Prostate gland (tissue), 2 donors: Measurements from ENCODE around the gene BMERB1.

ENCODE experiments used
- CTCF ChIP-seq, 4 experiments: fragments of 200-600 bp in 2 of 4; fragments of 450-650 bp in 2 of 4; sonication (generic) in 2 of 4; IDR thresholded peaks; 1 replicate in 3 of 4; 2 replicates in 1 of 4; pipeline ENCODE4 v1.5.1; 2016 to 2019; ENCODE audit warnings: antibody characterized with exemption in 4 of 4, mild to moderate bottlenecking in 2 of 4, moderate library complexity in 2 of 4
- POLR2AphosphoS5 ChIP-seq: sonication (generic); formaldehyde crosslinking; IDR thresholded peaks from one replicate; pipeline ENCODE4 v1.6.1; 2017; ENCODE audit warnings: antibody characterized with exemption

DNA sequence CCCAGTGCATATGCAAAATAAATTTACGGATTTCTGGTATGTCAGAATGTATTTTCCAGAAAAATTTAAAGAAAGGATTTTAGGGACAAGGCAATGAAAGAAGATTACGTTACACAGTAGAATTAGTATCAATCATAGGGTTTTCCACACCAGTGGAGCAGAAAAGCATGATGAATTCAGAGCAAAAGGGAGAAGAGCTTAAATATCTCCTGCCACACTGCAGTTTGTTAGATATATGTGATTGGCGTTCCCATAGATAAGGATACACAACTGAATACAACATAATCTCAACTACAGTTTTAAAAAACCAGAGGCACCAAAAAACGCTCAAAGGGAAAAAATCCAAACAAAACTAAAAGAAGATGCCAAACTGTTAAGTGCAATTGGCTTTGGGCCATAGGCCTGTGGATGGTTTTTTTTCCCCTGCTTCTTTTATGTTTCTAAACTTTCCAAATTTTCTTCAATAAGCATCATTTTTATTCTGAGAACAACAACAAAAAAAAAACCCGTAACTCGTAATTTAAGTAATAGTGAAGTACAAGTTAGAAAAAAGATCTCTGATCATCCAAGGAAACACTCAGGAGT, 186.3 kb downstream of the BMERB1 start:
- TF ChIP-seq CTCF (IDR thresholded peaks at IDR 0.05) (no peak), POLR2AphosphoS5 (no peak)
